HG02588 (cell line): ENCODE measurements around the gene CAMK4.
A peak's percentile ranks its signal among the peaks of the same experiment; 100 is the strongest.

ENCODE experiments used
- ATAC-seq: cut with Tn5 transposase; IDR thresholded peaks from one replicate; pipeline ENCODE4 v1.9.1; 2021; ENCODE audit warnings: mild to moderate bottlenecking, moderate library complexity; ENCODE audit not compliant: unreplicated experiment

The CAMK4 gene

GRCh38 chr5:111518777-111519176 is 294.6 kb downstream of the CAMK4 start:
- ATAC-seq, result no peak

- ATAC-seq, result no peak
Measured at GRCh38 chr5:111520908-111521307, 296.7 kb downstream of the CAMK4 start.

GRCh38 chr5:111528056-111528455 is 303.9 kb downstream of the CAMK4 start:
- ATAC-seq, result no peak

- ATAC-seq, result peak; percentile 83
Measured at GRCh38 chr5:111530298-111530740, 306.1 kb downstream of the CAMK4 start.

GRCh38 chr5:111532886-111533582 is 308.9 kb downstream of the CAMK4 start:
- no peak for ATAC-seq

- no peak for ATAC-seq
Measured at GRCh38 chr5:111535879-111536549, 311.8 kb downstream of the CAMK4 start.

GRCh38 chr5:111537141-111538024 is 313.2 kb downstream of the CAMK4 start:
- no peak for ATAC-seq
